GM06990 (cell line): ENCODE results near the gene LDHAL6B.

Experiments used
- DNase-seq: peaks from one replicate; pipeline ENCODE4 v3.0.0-alpha.2; 2011; ENCODE audit not compliant: insufficient read length; ENCODE audit errors: extremely low read depth
- H3K27me3 ChIP-seq: replicated peaks from 2 replicates; pipeline ENCODE4 v1.6.0; 2011; ENCODE audit warnings: low read length; ENCODE audit not compliant: control insufficient read depth, insufficient read depth
- H3K36me3 ChIP-seq: 2 replicates; pipeline ENCODE4 v1.5.1; 2011; ENCODE audit warnings: low read length; ENCODE audit not compliant: control insufficient read depth, insufficient read depth
- H3K4me3 ChIP-seq: replicated peaks from 2 replicates; pipeline ENCODE4 v1.5.1; 2011; ENCODE audit warnings: low read depth, mild to moderate bottlenecking, control low read depth, low read length
- CTCF ChIP-seq: IDR thresholded peaks from 2 replicates; pipeline ENCODE4 v1.5.1; 2011; ENCODE audit warnings: low read length, control low read depth, mild to moderate bottlenecking, inconsistent platforms; ENCODE audit not compliant: insufficient read depth, poor library complexity, severe bottlenecking

Gene LDHAL6B

GRCh38 chr15:59169251-59169708 is 37.4 kb upstream of the LDHAL6B start:
- peaks cover 33% of the 10 kb centered on the region for H3K36me3 ChIP-seq
- no peak overlapping the region for H3K4me3 ChIP-seq
- DNase-seq, result no peak
- no peaks in the 10 kb centered on the region for H3K27me3 ChIP-seq
- no peak for TF ChIP-seq CTCF

GRCh38 chr15:59170295-59171066 is 36.2 kb upstream of the LDHAL6B start:
- TF ChIP-seq CTCF, result no peak
- Histone ChIP-seq H3K36me3 (peaks cover 31% of the 10 kb centered on the region), H3K4me3 (no peak overlapping the region), H3K27me3 (no peaks in the 10 kb centered on the region)
- no peak for DNase-seq

- H3K4me3 ChIP-seq, result no peak overlapping the region
- DNase-seq, result no peak
- peaks cover 31% of the 10 kb centered on the region for H3K36me3 ChIP-seq
- H3K27me3 ChIP-seq, result no peaks in the 10 kb centered on the region
- TF ChIP-seq CTCF, result no peak
Measured at GRCh38 chr15:59171067-59171397, 35.6 kb upstream of the LDHAL6B start.

GRCh38 chr15:59172289-59172901 is 34.2 kb upstream of the LDHAL6B start:
- no peak for TF ChIP-seq CTCF
- peaks cover 32% of the 10 kb centered on the region for H3K36me3 ChIP-seq

GRCh38 chr15:59173194-59173593 is 33.4 kb upstream of the LDHAL6B start:
- H3K27me3 ChIP-seq, result no peaks in the 10 kb centered on the region
- TF ChIP-seq CTCF, result no peak
- DNase-seq, result no peak
- H3K36me3 ChIP-seq, result peaks cover 32% of the 10 kb centered on the region
- no peak overlapping the region for H3K4me3 ChIP-seq

More at GRCh38 chr15:59172289-59172901, 34.2 kb upstream of the LDHAL6B start:
- no peaks in the 10 kb centered on the region for H3K27me3 ChIP-seq
- no peak overlapping the region for H3K4me3 ChIP-seq
- no peak for DNase-seq
